HFF-Myc (cell line): ENCODE measurements around the gene SS18L1.

Experiments
- DNase-seq: peaks from one replicate; pipeline ENCODE4 v3.0.0-alpha.2; 2011; ENCODE audit warnings: low read depth; ENCODE audit errors: extremely low read depth
- H3K4me3 ChIP-seq: replicated peaks from 2 replicates; pipeline ENCODE4 v1.5.1; 2011; ENCODE audit warnings: low read depth, mild to moderate bottlenecking, control low read depth, low read length
- TF ChIP-seq, protein P1 (sequence below): IDR thresholded peaks from 2 replicates; pipeline ENCODE4 v1.5.1; 2012; ENCODE audit warnings: mild to moderate bottlenecking, low read depth, low read length, control low read depth; ENCODE audit errors: missing control alignments

Gene SS18L1

DNA sequence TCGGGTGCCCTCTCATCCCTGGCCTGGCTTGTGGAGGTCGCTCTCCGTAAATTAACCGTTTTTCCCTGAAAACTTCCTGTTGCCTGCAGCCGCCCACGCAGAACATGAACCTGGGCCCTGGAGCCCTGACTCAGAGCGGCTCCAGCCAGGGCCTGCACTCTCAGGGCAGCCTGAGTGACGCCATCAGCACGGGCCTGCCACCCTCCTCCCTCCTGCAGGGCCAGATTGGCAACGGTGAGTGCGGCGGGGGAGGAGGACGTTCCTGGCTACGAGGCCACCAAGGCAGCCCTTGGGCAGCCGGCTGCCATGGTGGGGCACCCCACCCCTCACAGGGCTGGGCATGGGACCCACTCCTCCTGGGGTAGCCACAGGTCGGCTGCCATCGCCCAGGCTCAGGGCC, 17.8 kb downstream of the SS18L1 start:
- TF ChIP-seq, protein P1, sequence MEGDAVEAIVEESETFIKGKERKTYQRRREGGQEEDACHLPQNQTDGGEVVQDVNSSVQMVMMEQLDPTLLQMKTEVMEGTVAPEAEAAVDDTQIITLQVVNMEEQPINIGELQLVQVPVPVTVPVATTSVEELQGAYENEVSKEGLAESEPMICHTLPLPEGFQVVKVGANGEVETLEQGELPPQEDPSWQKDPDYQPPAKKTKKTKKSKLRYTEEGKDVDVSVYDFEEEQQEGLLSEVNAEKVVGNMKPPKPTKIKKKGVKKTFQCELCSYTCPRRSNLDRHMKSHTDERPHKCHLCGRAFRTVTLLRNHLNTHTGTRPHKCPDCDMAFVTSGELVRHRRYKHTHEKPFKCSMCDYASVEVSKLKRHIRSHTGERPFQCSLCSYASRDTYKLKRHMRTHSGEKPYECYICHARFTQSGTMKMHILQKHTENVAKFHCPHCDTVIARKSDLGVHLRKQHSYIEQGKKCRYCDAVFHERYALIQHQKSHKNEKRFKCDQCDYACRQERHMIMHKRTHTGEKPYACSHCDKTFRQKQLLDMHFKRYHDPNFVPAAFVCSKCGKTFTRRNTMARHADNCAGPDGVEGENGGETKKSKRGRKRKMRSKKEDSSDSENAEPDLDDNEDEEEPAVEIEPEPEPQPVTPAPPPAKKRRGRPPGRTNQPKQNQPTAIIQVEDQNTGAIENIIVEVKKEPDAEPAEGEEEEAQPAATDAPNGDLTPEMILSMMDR, result no peak
- no peak for DNase-seq
- H3K4me3 ChIP-seq, result no peak overlapping the region

DNA sequence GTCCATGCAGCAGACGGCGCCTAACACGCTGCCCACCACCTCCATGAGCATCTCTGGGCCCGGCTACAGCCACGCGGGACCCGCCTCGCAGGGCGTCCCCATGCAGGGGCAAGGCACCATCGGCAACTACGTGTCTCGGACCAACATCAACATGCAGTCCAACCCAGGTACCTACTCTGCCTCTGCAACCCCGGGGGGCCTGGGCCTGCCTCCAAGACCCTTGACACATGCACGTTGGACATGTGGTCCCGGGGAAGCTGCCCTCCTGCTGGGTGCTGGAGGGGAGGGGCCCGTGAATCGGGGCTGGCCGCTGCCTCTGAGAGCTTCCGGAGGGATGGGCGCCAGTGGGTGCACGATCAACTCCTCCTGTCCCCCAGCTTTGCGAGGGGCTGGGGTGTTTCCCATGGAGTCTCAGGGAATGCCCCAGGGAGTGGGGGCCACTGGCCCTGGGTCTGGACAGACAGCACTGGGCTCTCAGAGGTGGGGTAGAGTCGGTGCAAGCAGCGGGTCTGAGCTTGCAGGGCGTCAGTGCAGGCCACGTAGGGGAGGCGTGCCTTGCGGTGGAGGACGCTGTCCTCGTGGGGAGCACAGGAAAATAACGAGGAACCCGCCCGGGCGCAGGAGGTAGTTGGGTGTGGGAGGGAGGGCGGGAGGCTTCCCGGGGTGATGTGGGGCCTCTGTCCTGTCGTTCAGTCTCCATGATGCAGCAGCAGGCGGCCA, 19.4 kb downstream of the SS18L1 start:
- TF ChIP-seq, protein P1, result no peak
- no peak overlapping the region for H3K4me3 ChIP-seq
- no peak for DNase-seq

DNA sequence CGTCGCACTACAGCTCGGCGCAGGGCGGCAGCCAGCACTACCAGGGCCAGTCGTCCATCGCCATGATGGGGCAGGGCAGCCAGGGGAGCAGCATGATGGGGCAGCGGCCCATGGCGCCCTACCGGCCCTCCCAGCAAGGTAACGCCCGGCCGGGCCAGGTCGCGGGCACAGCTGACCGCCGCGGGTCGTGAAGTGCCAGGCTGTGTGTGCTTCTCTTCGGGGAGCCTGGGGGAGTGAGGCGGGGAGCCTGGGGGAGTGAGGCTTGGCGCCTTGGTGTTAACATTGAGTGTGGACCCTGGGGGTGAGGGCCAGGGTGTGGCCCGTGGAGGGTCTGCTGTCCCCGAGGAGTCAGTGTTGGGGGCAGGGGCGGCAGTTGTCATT, 19.9 kb downstream of the SS18L1 start:
- TF ChIP-seq, protein P1, result no peak
- DNase-seq, result no peak
- H3K4me3 ChIP-seq, result no peak overlapping the region

DNA sequence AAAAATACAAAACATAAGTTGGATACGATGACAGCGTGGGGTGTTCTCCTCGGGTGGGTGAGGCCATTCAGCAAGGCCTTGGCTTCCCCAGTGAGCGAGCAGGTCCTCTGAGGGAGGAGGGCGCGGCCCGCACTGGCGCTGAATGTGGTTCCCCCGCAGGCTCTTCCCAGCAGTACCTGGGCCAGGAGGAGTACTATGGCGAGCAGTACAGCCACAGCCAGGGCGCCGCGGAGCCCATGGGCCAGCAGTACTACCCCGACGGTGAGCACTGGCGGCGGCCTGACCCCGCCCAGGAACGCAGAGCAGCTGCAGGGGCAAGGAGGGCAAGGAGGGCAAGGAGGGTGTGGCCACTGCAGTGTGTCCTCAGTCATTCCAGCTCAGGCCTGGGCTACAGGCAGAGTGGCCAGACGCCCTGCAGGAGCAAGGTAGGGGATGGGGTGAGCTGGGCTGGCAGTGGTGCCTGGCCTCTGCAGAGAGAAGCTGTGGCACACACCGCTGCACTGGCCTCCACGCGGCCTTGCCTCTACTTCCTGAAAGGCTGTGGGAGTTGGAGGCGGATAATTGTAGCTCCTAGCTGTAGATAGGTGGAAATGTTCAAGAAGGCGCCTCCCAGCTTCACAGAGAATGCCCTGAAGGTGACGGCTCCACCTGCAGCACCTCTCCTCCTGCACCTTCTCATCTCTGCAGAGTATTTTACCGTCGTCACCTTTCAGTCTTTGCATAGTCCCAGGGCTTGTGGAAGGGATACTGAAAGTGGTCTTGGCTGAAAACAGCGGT, 20.6 kb downstream of the SS18L1 start:
- no peak for DNase-seq
- TF ChIP-seq, protein P1, result no peak
- no peak overlapping the region for H3K4me3 ChIP-seq

DNA sequence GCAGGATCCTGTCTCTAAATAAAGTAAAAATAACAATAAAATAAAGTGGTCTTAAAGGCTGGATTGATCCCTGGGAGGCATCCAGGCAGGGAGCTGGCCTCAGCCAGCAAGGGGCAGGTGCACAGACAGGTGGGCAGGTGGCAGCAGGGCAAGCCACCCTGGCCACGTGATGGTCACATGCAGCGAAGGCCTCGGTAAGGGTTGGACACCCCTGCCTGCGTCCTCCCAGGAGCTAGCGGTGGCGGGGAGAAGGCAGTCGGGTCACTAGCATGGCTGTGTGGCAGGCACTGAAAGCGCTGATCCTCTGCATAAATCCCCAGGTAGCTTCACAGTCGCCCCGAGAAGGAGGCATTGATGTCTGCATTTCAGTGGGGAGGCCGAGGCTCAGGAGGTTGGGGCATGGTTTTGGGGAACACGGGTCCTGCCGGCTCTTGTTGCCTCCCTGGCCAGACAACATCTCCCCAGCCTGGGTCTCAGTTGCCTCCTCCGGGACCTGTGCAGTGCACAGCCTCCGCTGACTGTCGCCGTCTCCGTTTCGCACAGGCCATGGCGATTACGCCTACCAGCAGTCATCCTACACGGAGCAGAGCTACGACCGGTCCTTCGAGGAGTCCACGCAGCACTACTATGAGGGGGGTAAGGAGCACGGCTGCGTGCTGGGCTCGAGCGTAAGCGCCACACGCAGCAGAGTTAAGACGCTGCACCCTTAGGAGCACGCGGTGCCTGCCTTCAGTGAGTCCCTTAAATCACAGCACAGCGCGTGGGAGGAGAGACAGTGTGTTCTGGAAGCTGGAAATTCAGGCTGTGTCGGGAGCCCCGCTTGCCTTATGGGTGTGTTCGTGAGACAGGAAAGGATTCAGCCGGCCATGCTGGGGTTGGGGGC, 21.6 kb downstream of the SS18L1 start:
- TF ChIP-seq, protein P1, result no peak
- no peak overlapping the region for H3K4me3 ChIP-seq
- DNase-seq, result no peak

DNA sequence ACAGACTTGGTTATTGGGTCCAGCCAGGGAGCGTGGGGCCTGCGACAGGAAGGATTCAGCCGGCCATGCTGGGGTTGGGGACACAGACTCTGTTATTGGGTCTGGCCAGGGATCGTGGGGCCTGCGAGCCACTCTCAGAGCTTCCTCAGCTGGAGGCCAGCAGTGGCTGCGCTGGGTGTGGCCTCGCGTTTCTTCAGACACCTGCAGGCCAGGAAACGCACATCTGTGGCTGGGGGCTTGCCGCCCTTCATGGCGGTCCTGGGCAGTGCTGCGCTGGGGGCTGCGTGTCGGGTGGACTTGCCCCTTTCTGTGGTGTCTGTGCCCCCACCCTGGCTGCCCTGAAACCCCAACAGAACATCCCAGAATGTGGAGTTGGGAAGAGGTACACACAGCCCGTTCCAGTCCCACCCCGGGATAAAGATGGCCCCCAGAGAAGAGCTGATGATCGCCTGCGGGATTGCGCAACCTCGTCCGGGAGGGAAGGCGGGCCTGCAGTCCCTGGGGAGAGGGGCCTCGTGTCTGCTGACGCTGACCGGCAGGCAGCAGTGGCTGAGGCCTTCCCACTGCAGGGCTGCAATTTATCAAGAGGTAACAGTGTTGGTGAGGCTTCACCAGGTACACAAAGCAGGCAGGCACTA, 22.3 kb downstream of the SS18L1 start:
- TF ChIP-seq, protein P1, result no peak
- no peak for DNase-seq
- no peak overlapping the region for H3K4me3 ChIP-seq
